Endothelial cell of umbilical vein (primary cell): Measurements from ENCODE around the gene SNTA1. TPM values are rescaled to one million over a fixed set of nuclear protein-coding genes. Genes with fewer than 3 reads are reported as not detected.
A peak's percentile ranks its signal among the peaks of the same experiment; 100 is the strongest.

ENCODE experiments used
- BruUV-seq: library from RNA; stranded (reverse); fragments of 400-500 nt; replicated peaks from 2 replicates; lab custom pipeline; 2021; lab: Mats Ljungman, UMichigan
- CTCF ChIA-PET: fragments of 300-600, 350-600 bp; sonication (Branson Sonifier 250); formaldehyde crosslinking; loops from one replicate; lab custom pipeline; 2021; ENCODE audit warnings: antibody characterized with exemption, inconsistent platforms; lab: Charles Lee
- POLR2A ChIA-PET: fragments of 300-600, 350-600 bp; sonication (Branson Sonifier 250); formaldehyde crosslinking; loops from one replicate; lab custom pipeline; 2021; ENCODE audit warnings: antibody characterized with exemption, inconsistent platforms; lab: Charles Lee
- DNase-seq: peaks from one replicate; pipeline ENCODE4 v3.0.0-alpha.2; 2011; ENCODE audit warnings: low read depth, low spot score
- FAIRE-seq: peaks from 2 replicates; lab custom pipeline; 2011; peaks lifted over from hg19 to GRCh38; lab: Jason Lieb, UNC
- H2AFZ ChIP-seq: 2 replicates; pipeline ENCODE4 v1.6.0; 2012; ENCODE audit warnings: low read depth, low read length, control low read depth, inconsistent platforms
- H3K27ac ChIP-seq: 2 replicates; pipeline ENCODE4 v1.5.1; 2011; ENCODE audit warnings: low read depth, mild to moderate bottlenecking, control low read depth, low read length, moderate library complexity; ENCODE audit not compliant: insufficient read depth
- H3K27me3 ChIP-seq, 2 experiments: 2 replicates each; pipeline versions ENCODE4 v1.6.0 to v1.6.1; 2011; ENCODE audit warnings: low read length in 2 of 2, mixed read lengths in 1 of 2; ENCODE audit not compliant: control insufficient read depth in 2 of 2, insufficient read depth in 2 of 2
- H3K36me3 ChIP-seq, 2 experiments: 2 replicates in 1 of 2; 3 replicates in 1 of 2; pipeline ENCODE4 v1.5.1; 2011; ENCODE audit warnings: low read length in 2 of 2, mild to moderate bottlenecking in 1 of 2, moderate library complexity in 1 of 2; ENCODE audit not compliant: control insufficient read depth in 2 of 2, insufficient read depth in 2 of 2; ENCODE audit errors: extremely low read depth in 1 of 2
- H3K4me1 ChIP-seq: 3 replicates; pipeline ENCODE4 v1.5.1; 2011; ENCODE audit warnings: mild to moderate bottlenecking, low read length; ENCODE audit not compliant: control insufficient read depth, insufficient read depth; ENCODE audit errors: extremely low read depth
- H3K4me2 ChIP-seq: 2 replicates; pipeline ENCODE4 v1.6.1; 2011; ENCODE audit warnings: low read length, control low read depth, mixed read lengths; ENCODE audit not compliant: insufficient read depth
- H3K4me3 ChIP-seq, 3 experiments: fragments of 200-600 bp in 1 of 3; sonication (generic), shearing (Covaris generic) in 1 of 3; replicated peaks in 1 of 3; 2 replicates each; pipeline ENCODE4 v1.5.1; 2011 to 2016; ENCODE audit warnings: control low read depth in 3 of 3, low read length in 3 of 3, mild to moderate bottlenecking in 2 of 3, inconsistent platforms in 1 of 3, low read depth in 1 of 3, moderate library complexity in 1 of 3; ENCODE audit not compliant: insufficient read depth in 1 of 3
- H3K79me2 ChIP-seq: 2 replicates; pipeline ENCODE4 v1.6.0; 2012; ENCODE audit warnings: low read length, inconsistent platforms; ENCODE audit not compliant: control insufficient read depth, insufficient read depth
- H3K9ac ChIP-seq: replicated peaks from 2 replicates; pipeline ENCODE3; 2011; ENCODE audit warnings: low read length, control low read depth; ENCODE audit not compliant: insufficient read depth; ENCODE audit errors: extremely low read depth
- H3K9me1 ChIP-seq: replicated peaks from 3 replicates; pipeline ENCODE4 v1.6.0; 2011; ENCODE audit warnings: mild to moderate bottlenecking, low read length; ENCODE audit not compliant: control insufficient read depth, insufficient read depth; ENCODE audit errors: extremely low read depth
- H3K9me3 ChIP-seq: replicated peaks from 2 replicates; pipeline ENCODE4 v1.5.1; 2012; ENCODE audit warnings: low read length, inconsistent platforms; ENCODE audit not compliant: control insufficient read depth, insufficient read depth
- H4K20me1 ChIP-seq: replicated peaks from 2 replicates; pipeline ENCODE3; 2011; ENCODE audit warnings: mild to moderate bottlenecking, low read length; ENCODE audit not compliant: control insufficient read depth, insufficient read depth; ENCODE audit errors: extremely low read depth
- EZH2 ChIP-seq: IDR thresholded peaks from 2 replicates; pipeline ENCODE4 v1.6.1; 2012; ENCODE audit warnings: borderline replicate concordance, low read depth, mild to moderate bottlenecking, moderate library complexity, low read length, inconsistent platforms; ENCODE audit not compliant: severe bottlenecking
- FOS ChIP-seq: IDR thresholded peaks from 2 replicates; pipeline ENCODE4 v1.6.1; 2011; ENCODE audit warnings: mild to moderate bottlenecking, low read length, moderate library complexity, borderline replicate concordance; ENCODE audit not compliant: insufficient read depth
- GATA2 ChIP-seq: IDR thresholded peaks from 2 replicates; pipeline ENCODE4 v1.7.0; 2011; ENCODE audit warnings: low read depth, mild to moderate bottlenecking, moderate library complexity, mixed read lengths, low read length; ENCODE audit not compliant: insufficient read length, insufficient read depth
- JUN ChIP-seq: IDR thresholded peaks from 2 replicates; pipeline ENCODE4 v1.6.1; 2011; ENCODE audit warnings: borderline replicate concordance, low read depth; ENCODE audit not compliant: insufficient read length, insufficient read depth
- MYC ChIP-seq: IDR thresholded peaks from one replicate; pipeline ENCODE4 v1.6.1; 2011; ENCODE audit warnings: mild to moderate bottlenecking, low read depth, low read length
- POLR2A ChIP-seq: IDR thresholded peaks from 2 replicates; pipeline ENCODE4 v1.6.1; 2012; ENCODE audit warnings: low read depth, mild to moderate bottlenecking, control low read depth, low read length
- POLR2AphosphoS5 ChIP-seq: IDR thresholded peaks from 2 replicates; pipeline ENCODE4 v1.6.1; 2012; ENCODE audit warnings: low read depth, mild to moderate bottlenecking, control low read depth, low read length, moderate library complexity; ENCODE audit not compliant: insufficient read depth
- dilution Hi-C: fragments of 300-500 bp; cut with MboI; formaldehyde crosslinking; loops from one replicate; pipeline ENCODE4 v1.15.0; 2019; ENCODE audit warnings: low sequenced_read_pairs; ENCODE audit not compliant: extremely low pct_ligation_motif_present
- intact Hi-C: fragments of 100-400 bp; cut with micrococcal nuclease; formaldehyde crosslinking; loops from one replicate; pipeline ENCODE4 v1.10.0; 2022
- polyA plus RNA-seq, 4 experiments: library from polyadenylated mRNA; depleted of rRNA in 3 of 4; stranded (reverse) in 3 of 4; unstranded in 1 of 4; fragments of >200 nt; gene quantifications; 2 replicates each; pipeline versions ENCODE4 v1.2.1 to v1.2.3, GENCODE V29; 2011 to 2012; ENCODE audit warnings: missing spikeins in 1 of 4
- total RNA-seq: library from RNA; stranded (reverse); gene quantifications from 2 replicates; pipeline ENCODE4 v1.2.3, GENCODE V29; 2021
- TF ChIP-seq, protein P1 (sequence below), 2 donors: IDR thresholded peaks; 1 replicate in 1 of 2; 2 replicates in 1 of 2; pipeline ENCODE4 v1.5.1; 2011; ENCODE audit warnings: low read length in 2 of 2, mild to moderate bottlenecking in 2 of 2, moderate library complexity in 2 of 2, control low read depth in 1 of 2, inconsistent platforms in 1 of 2, low read depth in 1 of 2; ENCODE audit not compliant: insufficient read depth in 1 of 2; ENCODE audit errors: extremely low read depth in 1 of 2
- TF ChIP-seq, protein P2 (sequence below): IDR thresholded peaks from 2 replicates; pipeline ENCODE4 v1.6.1; 2011; ENCODE audit not compliant: insufficient read depth, insufficient read length

Gene SNTA1
- total and polyA plus RNA-seq, 2 donors (not counting 3 experiments of a cell fraction or from before 2014, with no cell fraction given): 5.2 to 6.0 TPM

DNA sequence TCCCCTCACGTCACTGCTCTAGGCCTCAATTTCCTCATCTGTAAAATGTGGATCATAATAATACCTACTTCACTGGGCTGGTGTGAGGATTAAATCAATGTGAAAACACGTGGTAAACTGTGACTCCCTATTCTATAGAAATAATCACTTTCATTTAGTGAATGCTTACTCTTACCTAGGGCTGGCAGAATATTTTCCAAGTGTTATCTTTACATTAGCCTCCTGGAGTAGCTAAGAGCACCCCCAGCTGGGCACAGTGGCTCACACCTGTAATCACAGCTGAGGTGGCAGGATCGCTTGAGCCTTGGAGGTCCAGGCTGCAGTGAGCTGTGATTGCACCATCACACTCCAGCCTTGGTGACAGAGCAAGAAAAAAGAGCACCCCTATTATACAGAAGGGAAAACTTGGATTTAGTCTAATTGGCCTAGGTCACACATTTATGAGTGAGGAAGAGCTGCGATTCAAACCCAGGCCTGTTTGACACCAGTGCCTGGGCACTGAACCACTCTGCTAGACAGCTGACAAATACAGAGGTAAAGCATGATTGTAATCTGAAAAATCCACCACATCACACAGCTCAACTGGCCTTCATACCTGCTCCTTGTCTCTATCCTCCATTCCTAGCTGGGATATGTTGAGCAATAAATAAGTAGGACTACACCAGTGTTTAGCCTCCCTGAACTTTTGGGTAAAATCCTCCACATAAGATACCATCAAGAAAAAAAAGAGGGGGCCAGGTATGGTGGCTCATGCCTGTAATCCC, 1.4 kb upstream of the SNTA1 start:
- H2AFZ ChIP-seq: no peak overlapping the region

More for the DNA sequence above, 1.4 kb upstream of the SNTA1 start:
- TF ChIP-seq EZH2 (no peak), GATA2 (no peak), POLR2AphosphoS5 (no peak), MYC (no peak), JUN (no peak), FOS (no peak), POLR2A (no peak)
- TF ChIP-seq, protein P1, sequence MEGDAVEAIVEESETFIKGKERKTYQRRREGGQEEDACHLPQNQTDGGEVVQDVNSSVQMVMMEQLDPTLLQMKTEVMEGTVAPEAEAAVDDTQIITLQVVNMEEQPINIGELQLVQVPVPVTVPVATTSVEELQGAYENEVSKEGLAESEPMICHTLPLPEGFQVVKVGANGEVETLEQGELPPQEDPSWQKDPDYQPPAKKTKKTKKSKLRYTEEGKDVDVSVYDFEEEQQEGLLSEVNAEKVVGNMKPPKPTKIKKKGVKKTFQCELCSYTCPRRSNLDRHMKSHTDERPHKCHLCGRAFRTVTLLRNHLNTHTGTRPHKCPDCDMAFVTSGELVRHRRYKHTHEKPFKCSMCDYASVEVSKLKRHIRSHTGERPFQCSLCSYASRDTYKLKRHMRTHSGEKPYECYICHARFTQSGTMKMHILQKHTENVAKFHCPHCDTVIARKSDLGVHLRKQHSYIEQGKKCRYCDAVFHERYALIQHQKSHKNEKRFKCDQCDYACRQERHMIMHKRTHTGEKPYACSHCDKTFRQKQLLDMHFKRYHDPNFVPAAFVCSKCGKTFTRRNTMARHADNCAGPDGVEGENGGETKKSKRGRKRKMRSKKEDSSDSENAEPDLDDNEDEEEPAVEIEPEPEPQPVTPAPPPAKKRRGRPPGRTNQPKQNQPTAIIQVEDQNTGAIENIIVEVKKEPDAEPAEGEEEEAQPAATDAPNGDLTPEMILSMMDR (IDR thresholded peaks at IDR 0.05; ENCODE audit: extremely low read depth in 1 of 2, insufficient read depth in 1 of 2, low read depth in 1 of 2, low read length in 2 of 2): no peak
- TF ChIP-seq, protein P2, sequence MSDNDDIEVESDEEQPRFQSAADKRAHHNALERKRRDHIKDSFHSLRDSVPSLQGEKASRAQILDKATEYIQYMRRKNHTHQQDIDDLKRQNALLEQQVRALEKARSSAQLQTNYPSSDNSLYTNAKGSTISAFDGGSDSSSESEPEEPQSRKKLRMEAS: no peak
- no peaks in the 10 kb centered on the region for H3K79me2 ChIP-seq
- no peaks in the 10 kb centered on the region for H3K9me3 ChIP-seq
- CTCF ChIA-PET: interaction anchor here (0.6 to 2.8 kb wide), 5 partner anchors 8 to 369 kb away, joined by 3 to 14 read pairs (median 3); partner anchors contain the start of gene CDK5RAP1
- dilution Hi-C loops: no loop called here
- no peaks in the 10 kb centered on the region for H3K36me3 ChIP-seq
- no peak overlapping the region for H3K27ac ChIP-seq
- peak overlapping the region; percentile 42 for H3K4me2 ChIP-seq
- no peak overlapping the region for H3K9ac ChIP-seq
- no peaks in the 10 kb centered on the region for H3K9me1 ChIP-seq
- H4K20me1 ChIP-seq: no peaks in the 10 kb centered on the region
- H3K27me3 ChIP-seq: no peaks in the 10 kb centered on the region
- FAIRE-seq: no peak
- peaks cover 5% of the 10 kb centered on the region for H3K4me1 ChIP-seq
- intact Hi-C loops: no loop called here
- no TSS peak for BruUV-seq
- H3K4me3 ChIP-seq: no peak overlapping the region
- no peak for DNase-seq
- POLR2A ChIA-PET: interaction anchor here (0.7 kb wide), 1 partner anchor 288 kb away, joined by 5 read pairs; no protein-coding TSS in a partner anchor
